GM19099 (cell line): ENCODE results near the gene PSME3IP1.

ENCODE experiments used
- POLR2A ChIP-seq: IDR thresholded peaks from 3 replicates; pipeline ENCODE4 v1.6.1; 2011; ENCODE audit warnings: low read depth; ENCODE audit not compliant: insufficient read length; ENCODE audit errors: extremely low read depth

Gene PSME3IP1

GRCh38 chr16:57108432-57108831, 77.4 kb downstream of the PSME3IP1 start:
- no peak for TF ChIP-seq POLR2A

GRCh38 chr16:57107321-57107922, 78.4 kb downstream of the PSME3IP1 start:
- no peak for TF ChIP-seq POLR2A

GRCh38 chr16:57106767-57107166, 79.1 kb downstream of the PSME3IP1 start:
- TF ChIP-seq POLR2A, result no peak

GRCh38 chr16:57105184-57105583, 80.7 kb downstream of the PSME3IP1 start:
- TF ChIP-seq POLR2A, result no peak

GRCh38 chr16:57104706-57105105, 81.1 kb downstream of the PSME3IP1 start:
- TF ChIP-seq POLR2A, result no peak

- TF ChIP-seq POLR2A, result no peak
Observed at GRCh38 chr16:57102888-57103851, 82.7 kb downstream of the PSME3IP1 start.
